Amniotic epithelial cell (primary cell): ENCODE data around the gene GUCA1A.
"Not testable (repeated sequence)": the region's sequence is repeated elsewhere in the genome, so short reads cannot be mapped to it uniquely, and the experiment has no call there.

Source experiments
- DNase-seq: peaks from one replicate; pipeline ENCODE4 v3.0.0-alpha.2; 2010; ENCODE audit warnings: low read depth

Gene GUCA1A

GRCh38 chr6:42147138-42147562 is 26.0 kb upstream of the GUCA1A start:
- DNase-seq, result peak; percentile 41

- peak; percentile 69 for DNase-seq
Observed at GRCh38 chr6:42148058-42148457, 25.1 kb upstream of the GUCA1A start.

- no peak for DNase-seq
Observed at GRCh38 chr6:42150254-42150653, 22.9 kb upstream of the GUCA1A start.

- DNase-seq, result no peak
Observed at GRCh38 chr6:42152024-42152423, 21.1 kb upstream of the GUCA1A start.

- not testable (repeated sequence) for DNase-seq
Observed at GRCh38 chr6:42152528-42153213, 20.5 kb upstream of the GUCA1A start.

- DNase-seq, result no peak
Observed at GRCh38 chr6:42153921-42154320, 19.2 kb upstream of the GUCA1A start.

- DNase-seq, result no peak
Observed at GRCh38 chr6:42154461-42155209, 18.5 kb upstream of the GUCA1A start.

- peak; percentile 31 for DNase-seq
Observed at GRCh38 chr6:42155293-42155692, 17.9 kb upstream of the GUCA1A start.

- DNase-seq, result no peak
Observed at GRCh38 chr6:42156638-42157037, 16.5 kb upstream of the GUCA1A start.

- DNase-seq, result peak; percentile 31
Observed at GRCh38 chr6:42158011-42158410, 15.2 kb upstream of the GUCA1A start.

- DNase-seq, result no peak
Observed at GRCh38 chr6:42158631-42159030, 14.5 kb upstream of the GUCA1A start.

GRCh38 chr6:42159431-42160024 is 13.6 kb upstream of the GUCA1A start:
- DNase-seq, result no peak

- DNase-seq, result no peak
Observed at GRCh38 chr6:42162384-42162783, 10.8 kb upstream of the GUCA1A start.

- no peak for DNase-seq
Observed at GRCh38 chr6:42162812-42163211, 10.4 kb upstream of the GUCA1A start.

- peak; percentile 59 for DNase-seq
Observed at GRCh38 chr6:42163981-42164380, 9.2 kb upstream of the GUCA1A start.

- no peak for DNase-seq
Observed at GRCh38 chr6:42165016-42165415, 8.1 kb upstream of the GUCA1A start.

- peak; percentile 57 for DNase-seq
Observed at GRCh38 chr6:42166444-42167141, 6.6 kb upstream of the GUCA1A start.

- DNase-seq, result no peak
Observed at GRCh38 chr6:42168650-42169049, 4.5 kb upstream of the GUCA1A start.

- DNase-seq, result not testable (repeated sequence)
Observed at GRCh38 chr6:42169780-42170179, 3.4 kb upstream of the GUCA1A start.

GRCh38 chr6:42171813-42172581 is 1.2 kb upstream of the GUCA1A start:
- no peak for DNase-seq

GRCh38 chr6:42175860-42176259 is 2.7 kb downstream of the GUCA1A start:
- DNase-seq, result no peak

- no peak for DNase-seq
Observed at GRCh38 chr6:42176981-42177380, 3.8 kb downstream of the GUCA1A start.
